HEK293 (cell line): ENCODE measurements around the gene ALOX12B.

Experiments used
- CTCF ChIA-PET: fragments of 350-600 bp; formaldehyde crosslinking; extraction: SDS; loops from one replicate; lab custom pipeline; 2021; ENCODE audit warnings: antibody characterized with exemption; lab: Yijun Ruan, JAX
- POLR2A ChIA-PET: fragments of 300-600 bp; formaldehyde crosslinking; extraction: SDS; loops from one replicate; lab custom pipeline; 2020; ENCODE audit warnings: antibody characterized with exemption, inconsistent platforms; lab: Yijun Ruan, JAX
- H3K27ac ChIP-seq: fragments of 200-500 bp; sonication (Bioruptor generic); 2 replicates; pipeline ENCODE4 v1.5.1; 2014; ENCODE audit warnings: low read depth, low read length, control low read depth, inconsistent platforms; ENCODE audit errors: extremely low read depth
- H3K36me3 ChIP-seq, 2 experiments: fragments of 200-500 bp in 1 of 2; sonication (Bioruptor generic) in 1 of 2; 1 replicate in 1 of 2; 2 replicates in 1 of 2; pipeline ENCODE4 v1.5.1; 2014 to 2017; ENCODE audit warnings: inconsistent platforms in 2 of 2, low read length in 2 of 2; ENCODE audit not compliant: control insufficient read depth in 2 of 2, insufficient read depth in 1 of 2
- H3K4me1 ChIP-seq: fragments of 200-500 bp; sonication (Bioruptor generic); 2 replicates; pipeline ENCODE4 v1.5.1; 2014; ENCODE audit warnings: mild to moderate bottlenecking, low read length, inconsistent platforms; ENCODE audit not compliant: control insufficient read depth, insufficient read depth
- H3K4me3 ChIP-seq: 2 replicates; pipeline ENCODE4 v1.5.1; 2011; ENCODE audit warnings: low read depth, mild to moderate bottlenecking, control low read depth, low read length, moderate library complexity
- H3K9me3 ChIP-seq: fragments of 200-500 bp; sonication (Bioruptor generic); 2 replicates; pipeline ENCODE4 v1.5.1; 2014; ENCODE audit warnings: low read depth, low read length, inconsistent platforms; ENCODE audit not compliant: control insufficient read depth, insufficient read depth
- HOXD13 ChIP-seq: sonication (generic); formaldehyde crosslinking; IDR thresholded peaks from 2 replicates; pipeline ENCODE4 v1.8.0; 2022; ENCODE audit warnings: missing genetic modification reagents, borderline replicate concordance
- KLF7 ChIP-seq: fragments of 450-650 bp; formaldehyde crosslinking; IDR thresholded peaks from 2 replicates; pipeline ENCODE4 v1.5.1; 2016; ENCODE audit warnings: missing biosample characterization, missing genetic modification characterization, borderline replicate concordance
- MYNN ChIP-seq: fragments of 450-650 bp; formaldehyde crosslinking; IDR thresholded peaks from 2 replicates; pipeline ENCODE4 v1.5.1; 2016; ENCODE audit warnings: missing biosample characterization, missing genetic modification characterization, borderline replicate concordance
- TCF7L2 ChIP-seq: IDR thresholded peaks from 2 replicates; pipeline ENCODE4 v1.6.1; 2011; ENCODE audit warnings: low read depth, mild to moderate bottlenecking, inconsistent platforms, low read length, moderate library complexity, borderline replicate concordance
- WT1 ChIP-seq: fragments of 450-650 bp; formaldehyde crosslinking; IDR thresholded peaks from 2 replicates; pipeline ENCODE4 v1.5.1; 2016; ENCODE audit warnings: missing biosample characterization, missing genetic modification characterization
- ZBTB1 ChIP-seq: fragments of 450-650 bp; formaldehyde crosslinking; IDR thresholded peaks from 2 replicates; pipeline ENCODE4 v1.5.1; 2016; ENCODE audit warnings: missing biosample characterization, missing genetic modification characterization
- ZBTB20 ChIP-seq: fragments of 450-650 bp; formaldehyde crosslinking; IDR thresholded peaks from 2 replicates; pipeline ENCODE4 v1.5.1; 2016; ENCODE audit warnings: missing biosample characterization, missing genetic modification characterization
- ZBTB44 ChIP-seq: fragments of 450-650 bp; IDR thresholded peaks from 2 replicates; pipeline ENCODE4 v1.5.1; 2018; ENCODE audit warnings: missing biosample characterization, mild to moderate bottlenecking, missing genetic modification characterization
- ZFP69B ChIP-seq: fragments of 450-650 bp; formaldehyde crosslinking; IDR thresholded peaks from 2 replicates; pipeline ENCODE4 v1.5.1; 2016; ENCODE audit warnings: missing biosample characterization, missing genetic modification characterization
- ZNF10 ChIP-seq: fragments of 450-650 bp; formaldehyde crosslinking; IDR thresholded peaks from 2 replicates; pipeline ENCODE4 v1.5.1; 2017; ENCODE audit warnings: missing biosample characterization, missing genetic modification characterization
- ZNF112 ChIP-seq: fragments of 450-650 bp; formaldehyde crosslinking; IDR thresholded peaks from 2 replicates; pipeline ENCODE4 v1.5.0; 2017; ENCODE audit warnings: missing biosample characterization, missing genetic modification characterization
- ZNF138 ChIP-seq: fragments of 450-650 bp; formaldehyde crosslinking; IDR thresholded peaks from 2 replicates; pipeline ENCODE4 v1.5.1; 2016; ENCODE audit warnings: missing biosample characterization, missing genetic modification characterization, borderline replicate concordance
- ZNF140 ChIP-seq: fragments of 450-650 bp; formaldehyde crosslinking; IDR thresholded peaks from 2 replicates; pipeline ENCODE4 v1.5.1; 2016; ENCODE audit warnings: missing biosample characterization, missing genetic modification characterization
- ZNF155 ChIP-seq: fragments of 450-650 bp; formaldehyde crosslinking; IDR thresholded peaks from 2 replicates; pipeline ENCODE4 v1.5.1; 2016; ENCODE audit warnings: missing biosample characterization, missing genetic modification characterization
- ZNF157 ChIP-seq: fragments of 450-650 bp; formaldehyde crosslinking; IDR thresholded peaks from 2 replicates; pipeline ENCODE4 v1.5.1; 2016; ENCODE audit warnings: missing biosample characterization, missing genetic modification characterization
- ZNF23 ChIP-seq: fragments of 450-650 bp; formaldehyde crosslinking; IDR thresholded peaks from 2 replicates; pipeline ENCODE4 v1.5.1; 2016; ENCODE audit warnings: missing biosample characterization, missing genetic modification characterization, borderline replicate concordance
- ZNF26 ChIP-seq: fragments of 450-650 bp; formaldehyde crosslinking; IDR thresholded peaks from 2 replicates; pipeline ENCODE4 v1.5.1; 2016; ENCODE audit warnings: missing biosample characterization, missing genetic modification characterization
- ZNF391 ChIP-seq: fragments of 450-650 bp; formaldehyde crosslinking; IDR thresholded peaks from 2 replicates; pipeline ENCODE4 v1.5.1; 2016; ENCODE audit warnings: low read depth, missing biosample characterization, missing genetic modification characterization, borderline replicate concordance
- ZNF433 ChIP-seq: fragments of 450-650 bp; formaldehyde crosslinking; IDR thresholded peaks from 2 replicates; pipeline ENCODE4 v1.5.1; 2016; ENCODE audit warnings: missing biosample characterization, missing genetic modification characterization, low read depth
- ZNF530 ChIP-seq: fragments of 450-650 bp; formaldehyde crosslinking; IDR thresholded peaks from 2 replicates; pipeline ENCODE4 v1.5.1; 2016; ENCODE audit warnings: low read depth, missing biosample characterization, missing genetic modification characterization
- ZNF544 ChIP-seq: fragments of 450-650 bp; formaldehyde crosslinking; IDR thresholded peaks from 2 replicates; pipeline ENCODE4 v1.5.0; 2017; ENCODE audit warnings: missing biosample characterization, missing genetic modification characterization
- ZNF677 ChIP-seq: fragments of 450-650 bp; IDR thresholded peaks from 2 replicates; pipeline ENCODE4 v1.5.0; 2018; ENCODE audit warnings: missing biosample characterization, mild to moderate bottlenecking, missing genetic modification characterization, moderate library complexity
- ZNF768 ChIP-seq: fragments of 450-650 bp; formaldehyde crosslinking; IDR thresholded peaks from 2 replicates; pipeline ENCODE4 v1.5.1; 2018; ENCODE audit warnings: missing biosample characterization, mild to moderate bottlenecking, missing genetic modification characterization
- ZNF837 ChIP-seq: fragments of 450-650 bp; formaldehyde crosslinking; IDR thresholded peaks from 2 replicates; pipeline ENCODE4 v1.5.1; 2016; ENCODE audit warnings: missing biosample characterization, missing genetic modification characterization
- ZSCAN16 ChIP-seq: fragments of 450-650 bp; formaldehyde crosslinking; IDR thresholded peaks from 2 replicates; pipeline ENCODE4 v1.5.1; 2016; ENCODE audit warnings: missing biosample characterization, missing genetic modification characterization
- TF ChIP-seq, protein P1 (sequence below): sonication (generic); formaldehyde crosslinking; IDR thresholded peaks from 2 replicates; pipeline ENCODE4 v1.8.1; 2022; ENCODE audit warnings: mild to moderate bottlenecking, moderate library complexity, missing genetic modification reagents
- TF ChIP-seq, protein P2 (sequence below): fragments of 450-650 bp; formaldehyde crosslinking; IDR thresholded peaks from 2 replicates; pipeline ENCODE4 v1.5.1; 2016; ENCODE audit warnings: missing biosample characterization, missing genetic modification characterization, low read depth
- TF ChIP-seq, protein P3 (sequence below): fragments of 450-650 bp; formaldehyde crosslinking; IDR thresholded peaks from 2 replicates; pipeline ENCODE4 v1.5.1; 2016; ENCODE audit warnings: missing biosample characterization, missing genetic modification characterization

The ALOX12B gene

DNA sequence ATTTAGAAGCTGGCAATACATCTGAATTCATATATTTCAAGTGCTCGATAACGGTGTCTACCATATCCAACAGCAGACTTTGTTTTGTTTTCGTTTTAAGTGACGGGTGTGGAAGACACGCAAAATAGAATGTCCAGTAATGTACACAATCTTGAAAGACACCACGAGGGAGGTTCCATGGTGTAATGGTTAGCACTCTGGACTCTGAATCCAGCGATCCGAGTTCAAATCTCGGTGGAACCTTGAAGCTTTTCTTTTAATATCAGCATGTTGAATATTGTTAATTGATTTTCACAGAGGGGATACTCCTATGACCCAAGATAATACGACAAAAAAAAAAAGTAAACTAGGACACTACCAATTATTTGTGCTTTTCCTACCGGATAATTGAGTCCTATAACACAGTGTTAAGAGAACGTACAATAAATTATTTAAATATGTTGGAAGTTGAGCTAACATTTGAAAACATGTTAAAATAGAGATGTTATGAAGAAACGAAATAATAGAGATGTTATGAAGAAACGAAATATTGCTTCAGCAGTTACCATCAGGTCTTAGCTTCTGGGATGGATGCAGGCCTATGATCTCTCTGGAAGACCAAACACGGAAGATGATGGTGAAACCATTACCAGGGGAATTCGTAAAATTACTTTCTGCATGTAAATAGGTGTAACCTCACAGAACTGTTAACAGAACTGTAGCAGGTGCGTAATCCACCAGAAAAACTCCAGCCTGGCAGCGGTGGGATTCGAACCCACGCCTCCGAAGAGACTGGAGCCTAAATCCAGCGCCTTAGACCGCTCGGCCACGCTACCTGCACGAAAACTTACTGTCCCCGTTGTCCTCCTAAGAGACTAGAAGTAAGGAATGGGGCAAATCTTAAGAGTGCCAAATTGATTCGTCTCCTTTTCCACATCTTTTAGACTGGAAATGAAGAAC, 32.3 kb upstream of the ALOX12B start (continued):
- TF ChIP-seq, protein P1, sequence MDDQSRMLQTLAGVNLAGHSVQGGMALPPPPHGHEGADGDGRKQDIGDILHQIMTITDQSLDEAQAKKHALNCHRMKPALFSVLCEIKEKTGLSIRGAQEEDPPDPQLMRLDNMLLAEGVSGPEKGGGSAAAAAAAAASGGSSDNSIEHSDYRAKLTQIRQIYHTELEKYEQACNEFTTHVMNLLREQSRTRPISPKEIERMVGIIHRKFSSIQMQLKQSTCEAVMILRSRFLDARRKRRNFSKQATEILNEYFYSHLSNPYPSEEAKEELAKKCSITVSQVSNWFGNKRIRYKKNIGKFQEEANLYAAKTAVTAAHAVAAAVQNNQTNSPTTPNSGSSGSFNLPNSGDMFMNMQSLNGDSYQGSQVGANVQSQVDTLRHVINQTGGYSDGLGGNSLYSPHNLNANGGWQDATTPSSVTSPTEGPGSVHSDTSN (CRISPR knock-in tag) = no peak
- no peak for TF ChIP-seq MYNN (tag by site-specific recombination)
- no peak for TF ChIP-seq ZNF433 (tag by site-specific recombination)
- no peak for TF ChIP-seq ZNF26 (tag by site-specific recombination)
- TF ChIP-seq ZNF530 (tag by site-specific recombination) = no peak
- TF ChIP-seq ZNF112 = no peak
- peak; percentile 87 for TF ChIP-seq ZNF10
- peak; percentile 72 for TF ChIP-seq ZFP69B (tag by site-specific recombination)
- no peak for TF ChIP-seq WT1 (tag by site-specific recombination)
- TF ChIP-seq ZBTB20 (tag by site-specific recombination) = no peak
- TF ChIP-seq TCF7L2 = no peak
- TF ChIP-seq ZNF768 = no peak
- TF ChIP-seq ZNF155 (tag by site-specific recombination) = no peak
- TF ChIP-seq ZNF138 (tag by site-specific recombination) = no peak
- TF ChIP-seq KLF7 (tag by site-specific recombination) = peak; percentile 42; the same call in 1 of the 2 replicates
- TF ChIP-seq, all 188 proteins: peak for 70

DNA sequence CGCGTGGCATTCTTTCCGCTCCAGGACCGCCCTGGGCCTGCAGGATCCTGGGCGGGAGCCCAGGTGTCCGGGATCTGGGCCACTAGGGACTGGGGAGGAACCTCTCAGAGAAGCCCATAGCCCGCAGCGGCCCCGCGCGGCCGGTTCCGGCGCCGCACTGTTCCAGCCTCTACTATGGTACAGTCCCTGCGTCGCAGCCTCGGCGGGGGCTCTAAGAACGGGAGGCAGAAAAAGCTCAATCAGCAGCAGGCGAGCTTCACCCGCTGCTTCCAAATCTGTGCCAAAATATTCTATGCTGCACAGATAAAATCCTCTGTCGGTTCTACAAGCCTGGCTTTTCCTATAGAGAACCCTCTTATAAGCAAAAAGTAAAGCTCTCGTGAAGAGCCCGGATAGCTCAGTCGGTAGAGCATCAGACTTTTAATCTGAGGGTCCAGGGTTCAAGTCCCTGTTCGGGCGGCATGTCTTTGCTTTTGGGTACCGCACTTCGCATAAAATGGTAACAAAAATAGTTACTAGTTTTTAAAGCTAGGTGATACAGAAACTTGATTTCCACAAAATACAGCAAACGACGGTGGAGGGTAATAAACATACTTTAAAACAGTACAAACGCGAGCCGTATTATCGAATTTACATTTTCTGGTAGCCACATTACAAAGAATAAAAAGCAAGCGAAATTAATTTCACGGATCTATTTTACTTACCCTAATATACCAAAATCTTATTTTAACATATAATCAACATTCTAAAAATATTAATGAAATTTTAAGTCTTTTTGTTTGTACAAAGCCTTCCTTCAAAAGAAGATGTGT, 31.5 kb upstream of the ALOX12B start:
- H3K4me3 ChIP-seq = peak overlapping the region; percentile 48
- peak overlapping the region; percentile 72 for H3K27ac ChIP-seq
- no peak for TF ChIP-seq ZNF837 (tag by site-specific recombination)
- no peak for TF ChIP-seq ZBTB1 (tag by site-specific recombination)
- TF ChIP-seq, protein P2, sequence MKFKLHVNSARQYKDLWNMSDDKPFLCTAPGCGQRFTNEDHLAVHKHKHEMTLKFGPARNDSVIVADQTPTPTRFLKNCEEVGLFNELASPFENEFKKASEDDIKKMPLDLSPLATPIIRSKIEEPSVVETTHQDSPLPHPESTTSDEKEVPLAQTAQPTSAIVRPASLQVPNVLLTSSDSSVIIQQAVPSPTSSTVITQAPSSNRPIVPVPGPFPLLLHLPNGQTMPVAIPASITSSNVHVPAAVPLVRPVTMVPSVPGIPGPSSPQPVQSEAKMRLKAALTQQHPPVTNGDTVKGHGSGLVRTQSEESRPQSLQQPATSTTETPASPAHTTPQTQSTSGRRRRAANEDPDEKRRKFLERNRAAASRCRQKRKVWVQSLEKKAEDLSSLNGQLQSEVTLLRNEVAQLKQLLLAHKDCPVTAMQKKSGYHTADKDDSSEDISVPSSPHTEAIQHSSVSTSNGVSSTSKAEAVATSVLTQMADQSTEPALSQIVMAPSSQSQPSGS (tag by site-specific recombination) = no peak
- no peak for TF ChIP-seq ZSCAN16
- TF ChIP-seq ZNF157 (tag by site-specific recombination) = no peak
- no peak for TF ChIP-seq ZNF23
- peak; percentile 25; the same call in 1 of the 2 replicates for TF ChIP-seq ZNF391 (tag by site-specific recombination)
- TF ChIP-seq ZBTB44 = peak; percentile 76
- TF ChIP-seq, protein P3, sequence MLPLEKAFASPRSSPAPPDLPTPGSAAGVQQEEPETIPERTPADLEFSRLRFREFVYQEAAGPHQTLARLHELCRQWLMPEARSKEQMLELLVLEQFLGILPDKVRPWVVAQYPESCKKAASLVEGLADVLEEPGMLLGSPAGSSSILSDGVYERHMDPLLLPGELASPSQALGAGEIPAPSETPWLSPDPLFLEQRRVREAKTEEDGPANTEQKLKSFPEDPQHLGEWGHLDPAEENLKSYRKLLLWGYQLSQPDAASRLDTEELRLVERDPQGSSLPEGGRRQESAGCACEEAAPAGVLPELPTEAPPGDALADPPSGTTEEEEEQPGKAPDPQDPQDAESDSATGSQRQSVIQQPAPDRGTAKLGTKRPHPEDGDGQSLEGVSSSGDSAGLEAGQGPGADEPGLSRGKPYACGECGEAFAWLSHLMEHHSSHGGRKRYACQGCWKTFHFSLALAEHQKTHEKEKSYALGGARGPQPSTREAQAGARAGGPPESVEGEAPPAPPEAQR (tag by site-specific recombination) = peak; percentile 90; the same call in 1 of the 2 replicates
- TF ChIP-seq ZNF433 (tag by site-specific recombination) = no peak
- no peak for TF ChIP-seq ZNF140 (tag by site-specific recombination)
- no peak for TF ChIP-seq ZNF544 (tag by site-specific recombination)
- no peak for TF ChIP-seq HOXD13 (CRISPR knock-in tag)
- no peak for TF ChIP-seq ZNF677

More for the DNA sequence above, 31.5 kb upstream of the ALOX12B start:
- H3K9me3 ChIP-seq = no peaks in the 10 kb centered on the region
- ChIA-PET CTCF (interaction anchor here (0.5 to 3.5 kb wide), 51 partner anchors 10 to 663 kb away, joined by 3 to 81 read pairs (median 5); partner anchors contain the start of genes ALOX12B, AURKB, CTC1 and TP53), POLR2A (interaction anchor here (0.6 to 3.5 kb wide), 19 partner anchors 8 to 467 kb away, joined by 3 to 32 read pairs (median 7); partner anchors contain the start of genes AURKB, BORCS6, CTC1 and PFAS)
- H3K4me1 ChIP-seq = peaks cover 2% of the 10 kb centered on the region
- H3K36me3 ChIP-seq = no peaks in the 10 kb centered on the region
